Thyroid gland (tissue), 4 donors: Measurements from ENCODE around the gene FXYD1. TPM values are rescaled to one million over a fixed set of nuclear protein-coding genes. Genes with fewer than 3 reads are reported as not detected.

Source experiments
- DNase-seq, 2 donors: peaks; one replicate each; pipeline ENCODE4 v3.0.0-alpha.2; 2019
- H3K27ac ChIP-seq, 3 donors: fragments of 200-600 bp; sonication (generic); 1 replicate in 2 of 3; 2 replicates in 1 of 3; pipeline ENCODE4 v1.5.1; 2016 to 2019; ENCODE audit warnings: mild to moderate bottlenecking in 1 of 3, moderate library complexity in 1 of 3
- H3K27me3 ChIP-seq: fragments of 200-600 bp; sonication (generic); one replicate; pipeline ENCODE4 v1.5.1; 2019
- H3K36me3 ChIP-seq, 2 donors: fragments of 200-600 bp; sonication (generic); one replicate each; pipeline ENCODE4 v1.5.1; 2016 to 2019
- H3K4me1 ChIP-seq, 2 donors: fragments of 200-600 bp; sonication (generic); one replicate each; pipeline ENCODE4 v1.5.1; 2017 to 2019
- H3K4me3 ChIP-seq, 3 donors: fragments of 200-600 bp; sonication (generic); replicated peaks in 1 of 3; 1 replicate in 2 of 3; 2 replicates in 1 of 3; pipeline ENCODE4 v1.5.1; 2016; ENCODE audit warnings: mild to moderate bottlenecking in 1 of 3
- H3K9me3 ChIP-seq: fragments of 200-600 bp; sonication (generic); one replicate; pipeline ENCODE4 v1.5.1; 2017
- POLR2A ChIP-seq, 2 donors: fragments of 450-650 bp; IDR thresholded peaks; one replicate each; pipeline ENCODE4 v1.6.1; 2017; ENCODE audit warnings: antibody characterized with exemption in 2 of 2, mild to moderate bottlenecking in 2 of 2, moderate library complexity in 1 of 2
- WGBS, 2 donors: methylation state at CpG; one replicate each; pipeline ENCODE4 v1.1.5; 2017; 5-methylcytosine and 5-hydroxymethylcytosine counted together
- intact Hi-C: fragments of 100-400 bp; cut with DNase I; formaldehyde crosslinking; loops from one replicate; pipeline ENCODE4 v1.15.1; 2023
- total RNA-seq, 4 donors: library from RNA; depleted of rRNA; stranded (reverse); fragments of >200 nt; gene quantifications; one replicate each; pipeline ENCODE4 v1.2.3, GENCODE V29; 2016
- TF ChIP-seq, protein P1 (sequence below), 6 experiments: fragments of 200-600 bp in 3 of 6; fragments of 450-650 bp in 3 of 6; sonication (generic) in 3 of 6; IDR thresholded peaks; one replicate each; pipeline ENCODE4 v1.5.1; 2016 to 2019; ENCODE audit warnings: antibody characterized with exemption in 6 of 6, mild to moderate bottlenecking in 2 of 6, inconsistent platforms in 1 of 6, moderate library complexity in 1 of 6

Gene FXYD1
- total RNA-seq, 4 donors from 2014 or later: 1.1 to 26.3 (median 8.8) TPM

DNA sequence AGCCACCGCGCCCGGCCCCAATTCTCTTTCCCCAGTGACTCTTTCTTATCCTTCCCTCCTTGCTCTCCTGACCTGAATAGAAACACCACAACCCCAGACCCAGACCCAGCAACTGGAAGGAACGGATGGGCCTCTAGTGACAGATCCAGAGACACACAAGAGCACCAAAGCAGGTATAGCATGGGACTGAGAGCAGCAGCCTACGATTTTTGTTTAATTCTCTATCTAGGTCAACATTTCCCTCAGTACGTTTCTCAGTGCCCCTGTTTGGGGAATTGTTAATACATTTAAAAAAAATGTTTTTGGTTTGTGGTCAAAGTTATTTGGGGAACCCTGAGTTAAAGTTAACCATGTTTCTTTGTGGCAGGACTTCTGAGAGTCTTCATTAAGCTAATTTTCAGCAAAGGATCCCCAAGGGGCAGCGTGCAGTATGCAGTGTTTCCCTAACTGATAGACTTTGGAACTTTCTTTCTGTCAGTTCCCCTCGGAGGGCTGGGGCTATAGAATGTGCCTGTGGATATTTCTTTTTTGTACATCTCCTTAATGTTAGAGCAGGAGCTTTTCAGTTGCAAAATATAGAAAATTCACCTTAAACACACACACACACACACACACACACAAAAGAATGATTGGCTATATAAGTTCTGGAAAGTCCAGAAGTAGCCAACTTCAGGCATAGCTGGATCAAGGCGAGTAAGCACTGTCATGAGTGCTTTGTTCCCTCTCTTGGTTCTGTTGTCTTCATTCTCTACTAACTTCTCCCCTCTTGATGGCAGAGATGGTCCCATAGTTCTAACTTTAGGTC, 22.2 kb downstream of the FXYD1 start:
- no peaks in the 10 kb centered on the region for H3K27me3 ChIP-seq
- no peak overlapping the region for H3K4me3 ChIP-seq
- no peak for DNase-seq
- intact Hi-C loops: no loop called here
- TF ChIP-seq POLR2A (IDR thresholded peaks at IDR 0.05): no peak
- TF ChIP-seq, protein P1, sequence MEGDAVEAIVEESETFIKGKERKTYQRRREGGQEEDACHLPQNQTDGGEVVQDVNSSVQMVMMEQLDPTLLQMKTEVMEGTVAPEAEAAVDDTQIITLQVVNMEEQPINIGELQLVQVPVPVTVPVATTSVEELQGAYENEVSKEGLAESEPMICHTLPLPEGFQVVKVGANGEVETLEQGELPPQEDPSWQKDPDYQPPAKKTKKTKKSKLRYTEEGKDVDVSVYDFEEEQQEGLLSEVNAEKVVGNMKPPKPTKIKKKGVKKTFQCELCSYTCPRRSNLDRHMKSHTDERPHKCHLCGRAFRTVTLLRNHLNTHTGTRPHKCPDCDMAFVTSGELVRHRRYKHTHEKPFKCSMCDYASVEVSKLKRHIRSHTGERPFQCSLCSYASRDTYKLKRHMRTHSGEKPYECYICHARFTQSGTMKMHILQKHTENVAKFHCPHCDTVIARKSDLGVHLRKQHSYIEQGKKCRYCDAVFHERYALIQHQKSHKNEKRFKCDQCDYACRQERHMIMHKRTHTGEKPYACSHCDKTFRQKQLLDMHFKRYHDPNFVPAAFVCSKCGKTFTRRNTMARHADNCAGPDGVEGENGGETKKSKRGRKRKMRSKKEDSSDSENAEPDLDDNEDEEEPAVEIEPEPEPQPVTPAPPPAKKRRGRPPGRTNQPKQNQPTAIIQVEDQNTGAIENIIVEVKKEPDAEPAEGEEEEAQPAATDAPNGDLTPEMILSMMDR (IDR thresholded peaks at IDR 0.05): no peak
- peaks cover 0 to 4% of the 10 kb centered on the region in 2 donors for H3K36me3 ChIP-seq
- no peaks in the 10 kb centered on the region for H3K4me1 ChIP-seq
- no peak overlapping the region for H3K27ac ChIP-seq
- WGBS, 2 donors: 87 to 90% methylated on average over 9 of the region's 9 CpGs
- no peaks in the 10 kb centered on the region for H3K9me3 ChIP-seq

DNA sequence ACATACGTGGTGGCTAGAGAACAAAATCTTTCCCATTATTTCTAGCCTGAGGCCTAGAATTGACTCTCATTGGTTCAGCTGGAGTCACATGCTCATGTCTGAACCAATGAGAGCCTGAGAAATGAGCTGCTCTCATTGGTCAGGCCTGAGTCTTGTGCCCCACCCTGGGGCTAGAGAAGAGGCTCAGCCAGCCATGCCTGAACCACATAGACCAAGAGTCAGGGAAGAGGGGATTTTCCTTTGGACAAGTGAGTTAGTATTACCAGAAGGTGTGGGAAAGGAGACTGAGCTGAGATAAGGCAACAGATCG, 22.8 kb downstream of the FXYD1 start:
- WGBS, 2 donors: 91 to 100% methylated on average over 2 of the region's 2 CpGs
- Histone ChIP-seq H3K27me3 (no peaks in the 10 kb centered on the region), H3K27ac (no peak overlapping the region), H3K9me3 (no peaks in the 10 kb centered on the region), H3K4me1 (no peaks in the 10 kb centered on the region), H3K36me3 (peaks cover 3 to 4% of the 10 kb centered on the region in 2 donors), H3K4me3 (no peak overlapping the region)
- DNase-seq: no peak
- intact Hi-C loops: no loop called here
- TF ChIP-seq POLR2A (IDR thresholded peaks at IDR 0.05): no peak
- TF ChIP-seq, protein P1 (IDR thresholded peaks at IDR 0.05): no peak

DNA sequence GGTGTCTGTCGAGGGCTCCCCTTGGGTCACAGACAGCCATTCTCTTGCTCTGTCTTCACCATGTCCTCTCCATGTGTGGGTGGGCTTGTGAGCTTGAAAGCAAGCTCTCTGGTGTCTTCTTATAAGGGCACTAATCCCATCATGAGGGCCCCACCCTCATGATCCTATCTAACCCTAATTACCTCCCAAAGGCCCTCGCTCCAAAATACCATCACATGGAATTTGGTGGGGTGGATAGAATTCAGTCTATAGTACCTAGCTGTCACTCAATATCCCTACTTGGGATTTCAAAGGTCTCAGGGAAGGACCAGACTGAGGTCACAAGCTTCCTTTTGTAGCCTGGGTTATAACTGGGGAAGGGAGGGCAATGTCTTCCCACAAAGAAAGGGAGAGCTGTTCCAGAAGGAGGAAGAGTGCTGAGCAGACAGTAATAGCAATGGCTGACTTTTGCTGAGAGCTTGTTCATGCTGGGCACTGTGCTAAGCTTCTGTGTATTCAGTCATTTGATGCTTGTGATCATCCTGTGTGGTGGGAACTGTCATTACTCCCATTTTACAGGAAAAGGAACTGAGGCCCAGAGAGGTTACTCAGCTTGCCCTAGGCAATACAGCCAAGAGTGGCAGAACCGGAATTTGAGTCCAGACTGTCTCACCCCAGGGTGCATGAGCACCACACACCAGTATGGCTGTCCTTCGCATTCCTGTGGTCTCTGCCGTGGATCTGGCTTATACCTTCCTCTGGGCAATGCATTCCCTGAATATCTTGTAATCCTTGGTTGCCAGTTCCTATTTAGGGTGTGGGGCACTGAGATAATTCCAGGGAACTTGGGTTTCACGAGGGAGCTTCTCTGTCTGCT, 24.1 kb downstream of the FXYD1 start:
- TF ChIP-seq, protein P1 (IDR thresholded peaks at IDR 0.05): no peak
- TF ChIP-seq POLR2A (IDR thresholded peaks at IDR 0.05): no peak
- no peak for DNase-seq
- Histone ChIP-seq H3K4me1 (no peaks in the 10 kb centered on the region), H3K27me3 (no peaks in the 10 kb centered on the region), H3K36me3 (peaks cover 4 to 6% of the 10 kb centered on the region in 2 donors), H3K27ac (no peak overlapping the region), H3K9me3 (no peaks in the 10 kb centered on the region), H3K4me3 (no peak overlapping the region)
- intact Hi-C loops: no loop called here
- WGBS, 2 donors: 73 to 83% methylated on average over 6 of the region's 6 CpGs

DNA sequence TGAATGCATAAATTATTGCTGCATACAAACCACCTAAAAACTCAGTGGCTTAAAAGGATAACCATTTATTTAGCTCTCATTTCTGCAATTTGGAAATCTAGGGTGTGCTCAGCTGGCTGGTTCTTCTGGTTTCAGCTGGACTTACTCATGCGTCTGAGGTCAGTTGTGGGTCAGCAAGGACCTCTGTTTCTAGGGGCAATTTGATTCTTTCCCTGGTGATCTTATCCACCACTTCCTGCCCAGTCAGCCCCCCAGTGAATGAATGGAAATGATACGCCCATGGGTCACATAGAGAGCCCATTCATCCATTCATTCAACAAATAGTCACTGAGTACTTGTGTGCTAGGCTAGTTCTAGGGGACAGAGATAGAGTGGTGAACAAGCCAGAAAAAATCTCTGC, 25.8 kb downstream of the FXYD1 start:
- Histone ChIP-seq H3K27me3 (no peaks in the 10 kb centered on the region), H3K27ac (no peak overlapping the region), H3K4me3 (no peak overlapping the region), H3K36me3 (peaks cover 4 to 6% of the 10 kb centered on the region in 2 donors), H3K4me1 (no peaks in the 10 kb centered on the region), H3K9me3 (no peaks in the 10 kb centered on the region)
- TF ChIP-seq, protein P1 (IDR thresholded peaks at IDR 0.05): no peak
- no peak for TF ChIP-seq POLR2A (IDR thresholded peaks at IDR 0.05)
- intact Hi-C loops: no loop called here
- DNase-seq: no peak
- WGBS, 2 donors: 52 to 91% methylated on average over 2 of the region's 2 CpGs
